BLaER1 treated with 17β-estradiol and CSF1 and Interleukin-3, amounts not matched to agents 10 nM and 100 nM (cell line): Measurements from ENCODE around the gene HDAC1.
"Not testable (repeated sequence)": the region's sequence is repeated elsewhere in the genome, so short reads cannot be mapped to it uniquely, and the experiment has no call there.

Experiments
- H3K27ac ChIP-seq, 11 experiments: shearing (Covaris generic); formaldehyde crosslinking; 2 replicates each; pipeline ENCODE4 v1.8.1; 2022
- H3K27me3 ChIP-seq, 11 experiments: shearing (Covaris generic); formaldehyde crosslinking; 2 replicates each; pipeline ENCODE4 v1.8.1; 2022
- H3K36me3 ChIP-seq, 11 experiments: shearing (Covaris generic); formaldehyde crosslinking; 2 replicates each; pipeline ENCODE4 v1.8.1; 2022
- H3K4me1 ChIP-seq, 10 experiments: shearing (Covaris generic); formaldehyde crosslinking; 2 replicates each; pipeline ENCODE4 v1.8.1; 2022
- H3K4me2 ChIP-seq, 11 experiments: shearing (Covaris generic); formaldehyde crosslinking; 2 replicates each; pipeline ENCODE4 v1.8.1; 2022
- H3K4me3 ChIP-seq, 10 experiments: shearing (Covaris generic); formaldehyde crosslinking; 2 replicates each; pipeline ENCODE4 v1.8.1; 2022
- H3K9ac ChIP-seq, 11 experiments: shearing (Covaris generic); formaldehyde crosslinking; 2 replicates each; pipeline ENCODE4 v1.8.1; 2022
- H3K9me3 ChIP-seq, 11 experiments: shearing (Covaris generic); formaldehyde crosslinking; replicated peaks in 1 of 11; 2 replicates each; pipeline ENCODE4 v1.8.1; 2022
- H4K20me1 ChIP-seq, 11 experiments: shearing (Covaris generic); formaldehyde crosslinking; 2 replicates each; pipeline ENCODE4 v1.8.1; 2022
- Cebpa-rat ChIP-seq, 11 experiments: shearing (Covaris generic); IDR thresholded peaks; 2 replicates each; pipeline ENCODE4 v1.8.1; 2022

The HDAC1 gene

DNA sequence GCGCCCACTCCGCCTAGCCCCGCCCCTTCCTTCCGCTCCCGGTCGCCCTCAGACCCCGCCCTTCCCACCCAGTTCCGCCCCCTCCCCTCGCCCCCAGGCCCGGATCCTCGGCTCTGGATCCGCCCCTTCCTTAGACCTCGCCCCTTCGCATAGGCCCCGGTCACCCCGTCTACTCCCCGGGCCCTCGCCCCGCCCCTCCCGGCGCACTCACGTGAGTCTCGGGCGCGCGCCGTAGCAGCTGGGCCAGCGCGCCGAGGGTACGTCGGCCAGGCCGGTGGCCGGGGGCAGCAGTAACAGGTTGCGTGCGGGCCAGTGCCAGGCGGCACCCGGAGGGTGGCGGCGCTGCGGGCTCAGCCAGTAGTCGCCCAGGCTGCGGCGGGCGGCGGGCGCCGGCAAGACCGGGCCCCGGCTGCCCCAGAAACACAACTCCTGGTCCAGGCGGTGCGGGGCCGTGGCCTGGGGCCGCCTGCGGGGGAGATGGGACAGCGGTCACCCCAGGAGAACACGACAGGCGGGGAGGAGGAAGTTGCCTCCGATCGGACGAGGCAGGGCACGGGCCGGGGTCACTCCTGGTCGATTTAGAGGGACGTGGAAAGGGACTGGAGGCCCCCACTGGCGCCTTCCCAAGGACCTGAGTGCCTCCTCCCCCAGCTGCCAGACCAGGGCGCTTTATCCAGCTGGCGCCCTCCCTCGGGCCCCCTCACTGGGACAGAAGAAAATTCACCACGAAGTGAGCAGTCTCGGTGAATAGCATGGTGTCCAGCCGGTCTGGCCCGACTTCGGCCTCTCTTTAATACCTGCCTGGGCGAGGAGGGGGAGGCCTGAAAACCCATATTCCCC lies 59.7 kb downstream of the HDAC1 start:
- peaks cover 65 to 80% (median 71%) of the 10 kb centered on the region in 10 experiments for H3K4me1 ChIP-seq
- H3K27ac ChIP-seq, result peak overlapping the region; percentile 84 to 94 (median 92)

DNA sequence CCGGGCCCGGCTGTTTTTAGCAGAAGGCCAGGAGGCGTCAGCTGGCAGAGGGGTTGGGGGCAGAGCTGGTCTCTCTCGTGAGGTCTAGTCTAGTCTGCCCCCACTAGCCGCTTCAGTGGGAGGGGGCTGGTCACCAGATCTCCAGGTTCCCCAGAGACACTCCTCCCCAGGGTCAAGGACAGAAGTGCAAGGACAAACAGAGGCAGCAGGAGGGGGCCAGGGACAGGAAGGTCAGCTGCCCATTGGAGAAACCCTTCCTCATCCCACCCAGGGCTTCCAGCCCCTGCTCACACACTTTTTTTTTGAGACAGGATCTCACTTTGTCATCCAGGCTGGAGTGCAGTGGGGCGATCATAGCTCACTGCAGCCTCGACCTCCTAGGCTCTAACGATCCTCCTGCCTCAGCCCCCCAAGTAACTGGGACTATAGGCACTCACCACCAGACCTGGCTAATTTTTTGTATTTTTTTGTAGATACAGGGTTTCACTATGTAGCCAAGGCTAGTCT lies 60.4 kb downstream of the HDAC1 start:
- peaks cover 0 to 8% (median 3%) of the 10 kb centered on the region in 11 experiments; a peak in 8 of 22 replicates for H3K9me3 ChIP-seq
- peaks cover 58 to 73% (median 65%) of the 10 kb centered on the region in 10 experiments for H3K4me1 ChIP-seq
- H4K20me1 ChIP-seq, result peaks cover 0 to 7% (median 0%) of the 10 kb centered on the region in 11 experiments; a peak in 1 of 22 replicates
- peak overlapping the region; percentile 83 to 97 (median 92) for H3K9ac ChIP-seq
- peak overlapping the region; percentile 84 to 94 (median 92) for H3K27ac ChIP-seq
- no peaks in the 10 kb centered on the region; a peak in 1 of 22 replicates for H3K36me3 ChIP-seq
- peak overlapping the region; percentile 91 to 100 (median 99) for H3K4me2 ChIP-seq
- no peak for TF ChIP-seq Cebpa-rat (IDR thresholded peaks at IDR 0.05)
- no peaks in the 10 kb centered on the region for H3K27me3 ChIP-seq
- peak overlapping the region; percentile 66 to 85 (median 76) for H3K4me3 ChIP-seq

More for the DNA sequence above, 59.7 kb downstream of the HDAC1 start:
- Histone ChIP-seq H4K20me1 (peaks cover 0 to 7% (median 0%) of the 10 kb centered on the region in 11 experiments; a peak in 1 of 22 replicates), H3K4me2 (peak overlapping the region; percentile 92 to 100 (median 99)), H3K9ac (peak overlapping the region; percentile 83 to 97 (median 92)), H3K9me3 (peaks cover 0 to 8% (median 3%) of the 10 kb centered on the region in 11 experiments; a peak in 8 of 22 replicates), H3K4me3 (peak overlapping the region; percentile 66 to 85 (median 76)), H3K36me3 (no peaks in the 10 kb centered on the region; a peak in 1 of 22 replicates), H3K27me3 (peaks cover 0 to 3% (median 0%) of the 10 kb centered on the region in 11 experiments; a peak in 1 of 22 replicates)
- TF ChIP-seq Cebpa-rat (IDR thresholded peaks at IDR 0.05), result no peak

DNA sequence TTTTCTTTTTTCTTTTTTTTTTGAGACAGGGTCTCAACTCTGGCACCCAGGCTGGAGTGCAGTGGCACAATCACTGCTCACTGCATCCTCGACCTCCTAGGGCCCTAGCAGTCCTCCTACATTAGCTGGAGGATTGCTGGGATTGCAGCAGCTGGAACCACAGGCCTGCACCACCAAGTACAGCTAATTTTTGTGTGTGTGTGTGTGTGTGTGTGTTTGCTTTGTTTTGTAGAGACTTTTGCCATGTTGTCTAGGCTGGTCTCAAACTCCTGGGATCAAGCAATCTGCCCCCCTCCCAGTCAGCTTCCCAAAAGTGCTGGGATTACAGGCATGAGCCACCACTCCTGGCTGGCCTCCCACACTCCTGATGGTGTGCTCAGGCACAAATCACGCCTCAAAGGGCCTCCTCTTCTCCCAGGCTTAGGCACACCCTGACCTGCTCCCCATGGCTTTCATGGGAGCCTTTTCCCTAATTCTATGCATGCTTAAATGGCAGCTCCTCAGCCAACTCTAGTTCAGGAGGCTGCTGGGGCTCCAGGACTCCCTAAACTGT lies 61.0 kb downstream of the HDAC1 start:
- Histone ChIP-seq H3K9ac (peak overlapping the region in 10 of 11 experiments; percentile 83 to 97 (median 92); a peak in 17 of 22 replicates), H3K27me3 (no peaks in the 10 kb centered on the region), H3K27ac (peak overlapping the region in 2 of 11 experiments; percentile 19 to 26; a peak in 3 of 22 replicates), H3K36me3 (no peaks in the 10 kb centered on the region; a peak in 1 of 22 replicates), H3K4me3 (peak overlapping the region in 4 of 10 experiments; percentile 37 to 76 (median 67); a peak in 8 of 20 replicates), H3K9me3 (peaks cover 0 to 8% (median 3%) of the 10 kb centered on the region in 11 experiments; a peak in 8 of 22 replicates), H3K4me1 (peaks cover 57 to 67% (median 61%) of the 10 kb centered on the region in 10 experiments), H3K4me2 (peak overlapping the region; percentile 91 to 100 (median 99)), H4K20me1 (peaks cover 0 to 8% (median 0%) of the 10 kb centered on the region in 11 experiments; a peak in 1 of 22 replicates)
- TF ChIP-seq Cebpa-rat (IDR thresholded peaks at IDR 0.05), result no peak

DNA sequence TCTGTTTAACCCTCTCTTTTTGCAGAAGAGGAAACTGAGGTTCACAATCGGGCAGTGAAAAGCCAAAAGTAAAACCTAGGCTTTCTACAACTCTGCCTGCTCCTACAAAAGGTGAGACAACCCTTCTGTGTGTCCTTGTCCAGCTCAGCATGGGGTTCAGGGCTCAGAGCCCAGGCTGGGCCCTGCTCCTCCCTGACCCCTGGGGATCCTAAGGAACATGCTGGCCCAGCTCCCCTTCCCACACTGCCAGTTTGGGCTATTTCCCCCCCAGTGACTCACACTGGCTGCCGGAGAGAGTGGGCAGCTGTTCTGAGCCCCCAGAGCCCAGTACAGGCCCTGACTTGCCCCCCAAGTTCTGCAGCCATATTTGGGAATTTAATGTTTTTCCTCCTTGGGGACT lies 61.5 kb downstream of the HDAC1 start:
- peak overlapping the region in 10 of 11 experiments; percentile 3 to 97 (median 92); a peak in 15 of 22 replicates for H3K9ac ChIP-seq

DNA sequence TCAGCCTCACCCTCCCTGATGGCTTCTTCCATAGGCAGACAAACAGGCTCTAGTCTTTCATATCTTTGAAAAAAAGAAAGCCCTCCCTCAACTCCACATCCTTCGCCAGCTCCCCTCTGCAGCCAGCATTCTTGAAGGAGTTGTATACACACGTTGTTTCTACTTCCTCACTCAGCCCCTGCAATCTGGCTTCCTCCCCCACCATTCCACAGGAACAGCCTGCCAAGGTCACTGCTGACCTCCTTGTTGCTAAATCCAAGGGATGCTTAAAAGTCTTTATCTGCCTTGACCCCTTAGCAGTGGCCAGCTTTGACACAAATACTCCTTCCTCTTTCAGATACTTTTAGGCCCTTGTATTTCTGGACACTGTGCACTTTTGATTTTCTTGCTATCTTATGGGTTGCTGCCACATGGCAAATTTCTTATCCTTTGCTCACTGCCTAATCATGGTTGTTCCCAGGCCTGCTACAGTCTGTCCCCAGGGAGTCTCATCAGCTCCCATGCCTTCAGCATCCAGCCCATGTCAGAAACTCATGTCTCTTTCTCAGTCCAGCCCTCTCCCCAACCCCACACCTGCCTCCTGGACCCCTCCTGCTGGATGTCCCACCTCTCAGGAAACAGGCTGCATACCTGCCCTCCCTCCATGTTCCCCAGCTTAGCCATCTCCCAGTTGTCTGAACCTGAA lies 62.1 kb downstream of the HDAC1 start:
- H3K36me3 ChIP-seq, result no peaks in the 10 kb centered on the region; a peak in 1 of 22 replicates
- no peak overlapping the region for H3K4me3 ChIP-seq
- H3K27me3 ChIP-seq, result no peaks in the 10 kb centered on the region
- no peak for TF ChIP-seq Cebpa-rat (IDR thresholded peaks at IDR 0.05)
- H4K20me1 ChIP-seq, result 0 out of 22 replicates have a peak, but pooled peaks cover 0 to 8% (median 0%) of the 10 kb centered on the region in 11 experiments
- peak overlapping the region; percentile 91 to 100 (median 99) for H3K4me2 ChIP-seq
- H3K4me1 ChIP-seq, result peaks cover 46 to 58% (median 51%) of the 10 kb centered on the region in 10 experiments
- H3K9ac ChIP-seq, result peak overlapping the region in 6 of 11 experiments; percentile 2 to 97 (median 91); a peak in 6 of 22 replicates
- peaks cover 0 to 8% (median 3%) of the 10 kb centered on the region in 11 experiments; a peak in 8 of 22 replicates for H3K9me3 ChIP-seq
- peak overlapping the region in 3 of 11 experiments; percentile 19 to 30 (median 26); a peak in 3 of 22 replicates for H3K27ac ChIP-seq

More for the DNA sequence above, 61.5 kb downstream of the HDAC1 start:
- Histone ChIP-seq H3K4me2 (peak overlapping the region; percentile 91 to 100 (median 99)), H3K36me3 (no peaks in the 10 kb centered on the region; a peak in 1 of 22 replicates), H3K4me1 (peaks cover 52 to 61% (median 56%) of the 10 kb centered on the region in 10 experiments), H4K20me1 (peaks cover 0 to 13% (median 0%) of the 10 kb centered on the region in 11 experiments; a peak in 1 of 22 replicates), H3K27me3 (no peaks in the 10 kb centered on the region), H3K9me3 (peaks cover 0 to 8% (median 3%) of the 10 kb centered on the region in 11 experiments; a peak in 8 of 22 replicates), H3K4me3 (peak overlapping the region in 2 of 10 experiments; percentile 17 to 37; a peak in 2 of 20 replicates), H3K27ac (peak overlapping the region in 3 of 11 experiments; percentile 19 to 30 (median 26); a peak in 4 of 22 replicates)
- TF ChIP-seq Cebpa-rat (IDR thresholded peaks at IDR 0.05), result no peak

DNA sequence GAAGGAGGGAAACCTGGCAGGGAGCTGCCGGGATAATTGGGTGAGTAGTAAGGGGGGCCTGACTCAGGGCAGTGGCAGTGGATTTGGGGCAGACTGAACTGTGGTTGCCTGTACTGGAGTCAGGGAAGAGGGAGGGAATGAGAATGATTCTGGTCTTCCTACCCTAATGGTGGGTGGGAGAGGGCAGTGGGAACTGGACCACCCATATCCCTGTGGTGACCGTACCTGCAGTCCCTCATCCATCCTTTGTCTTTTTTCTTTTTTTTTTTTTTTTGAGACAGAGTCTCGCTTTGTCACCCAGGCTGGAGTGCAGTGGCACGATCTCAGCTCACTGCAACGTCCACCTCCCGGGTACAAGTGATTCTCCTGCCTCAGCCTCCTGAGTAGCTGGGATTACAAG lies 63.9 kb downstream of the HDAC1 start:
- H3K36me3 ChIP-seq, H3K9me3 ChIP-seq, H4K20me1 ChIP-seq, H3K27ac ChIP-seq, H3K4me2 ChIP-seq, H3K4me3 ChIP-seq, H3K9ac ChIP-seq, H3K27me3 ChIP-seq: not testable (repeated sequence)
- H3K4me1 ChIP-seq, result peaks cover 42 to 57% (median 50%) of the 10 kb centered on the region in 10 experiments

DNA sequence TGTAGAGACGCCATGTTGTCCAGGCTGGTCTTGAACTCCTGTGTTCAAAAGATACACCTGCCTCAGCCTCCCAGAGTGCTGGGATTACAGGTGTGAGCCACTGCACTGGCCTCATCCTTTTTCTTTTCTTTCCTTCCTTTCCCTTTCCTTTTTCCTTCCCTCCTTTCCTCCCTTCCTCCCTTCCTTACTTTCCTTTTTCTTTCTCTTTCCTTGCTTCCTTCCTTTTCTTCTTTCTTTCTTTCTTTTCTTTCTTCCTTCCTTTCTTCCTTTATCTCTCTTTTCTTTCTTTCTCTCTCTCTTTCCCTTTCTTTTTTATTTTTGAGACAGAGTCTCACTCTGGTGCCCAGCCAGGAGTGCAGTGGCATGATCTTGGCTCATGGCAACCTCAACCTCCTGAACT lies 64.6 kb downstream of the HDAC1 start:
- no peak overlapping the region for H3K27ac ChIP-seq
- peaks cover 46 to 62% (median 55%) of the 10 kb centered on the region in 10 experiments for H3K4me1 ChIP-seq
- H3K27me3 ChIP-seq, result peaks cover 0 to 12% (median 8%) of the 10 kb centered on the region in 11 experiments; a peak in 20 of 22 replicates
- no peak overlapping the region for H3K4me3 ChIP-seq
- no peaks in the 10 kb centered on the region; a peak in 1 of 22 replicates for H3K36me3 ChIP-seq
- no peak overlapping the region for H3K9ac ChIP-seq
- H3K4me2 ChIP-seq, result no peak overlapping the region
- peaks cover 0 to 15% (median 0%) of the 10 kb centered on the region in 11 experiments; a peak in 6 of 22 replicates for H4K20me1 ChIP-seq
- no peak for TF ChIP-seq Cebpa-rat (IDR thresholded peaks at IDR 0.05)
- no peaks in the 10 kb centered on the region for H3K9me3 ChIP-seq

DNA sequence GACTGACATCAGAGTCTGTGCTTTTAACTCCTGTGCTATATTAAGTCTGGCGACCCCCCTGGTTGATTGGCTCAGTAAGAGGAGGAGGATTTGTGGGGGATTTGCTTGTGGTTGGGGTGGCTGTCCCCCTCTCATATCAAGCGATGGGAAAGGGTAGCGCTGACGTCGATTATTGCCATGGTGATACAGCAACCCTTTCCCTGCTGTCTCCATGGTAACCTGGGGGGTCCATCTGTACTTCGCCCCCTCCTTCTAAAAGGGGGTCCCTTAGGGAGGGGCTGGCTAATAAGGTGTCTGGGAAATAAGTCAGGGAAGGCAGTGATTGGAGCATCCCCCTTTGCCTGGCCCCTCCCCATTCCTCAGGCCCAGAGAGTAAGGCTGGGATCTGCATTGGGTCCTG lies 65.7 kb downstream of the HDAC1 start:
- H3K36me3 ChIP-seq, result no peaks in the 10 kb centered on the region; a peak in 2 of 22 replicates
- no peak for TF ChIP-seq Cebpa-rat (IDR thresholded peaks at IDR 0.05)
- H3K9me3 ChIP-seq, result no peaks in the 10 kb centered on the region
- H3K27me3 ChIP-seq, result peaks cover 11 to 23% (median 19%) of the 10 kb centered on the region in 11 experiments
- no peak overlapping the region for H3K4me3 ChIP-seq
- no peak overlapping the region for H3K4me2 ChIP-seq
- H3K9ac ChIP-seq, result no peak overlapping the region
- H3K27ac ChIP-seq, result no peak overlapping the region
- H3K4me1 ChIP-seq, result peaks cover 50 to 62% (median 54%) of the 10 kb centered on the region in 10 experiments
- peaks cover 6 to 26% (median 9%) of the 10 kb centered on the region in 11 experiments; a peak in 15 of 22 replicates for H4K20me1 ChIP-seq
